ENCODE measurements around the gene CLTA. TPM values are rescaled to one million over a fixed set of nuclear protein-coding genes. Genes with fewer than 3 reads are reported as not detected.
"Not testable (repeated sequence)": the region's sequence is repeated elsewhere in the genome, so short reads cannot be mapped to it uniquely, and the experiment has no call there.

CLTA gene
- polyA plus RNA-seq, 1 donor = 111 TPM

DNA sequence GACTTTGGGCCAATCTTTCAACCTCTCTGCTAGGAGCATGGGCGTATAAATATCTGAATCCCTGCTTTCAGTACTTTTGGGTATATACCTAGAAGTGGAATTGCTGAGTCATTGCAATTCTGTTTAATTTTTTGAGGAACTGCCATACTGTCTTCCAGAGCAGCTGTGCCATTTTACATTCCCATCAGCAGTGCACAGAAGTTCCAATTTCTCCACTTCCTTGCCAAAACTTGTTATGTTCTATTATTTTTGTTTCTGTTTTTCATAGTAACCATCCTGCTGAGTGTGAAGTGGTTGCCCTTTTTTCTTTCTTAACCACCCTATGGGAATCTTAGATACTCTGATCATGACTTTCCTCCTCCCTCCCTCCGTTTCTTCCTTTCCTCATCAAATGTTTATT, 32.6 kb upstream of the CLTA start:
- no peak for DNase-seq (ENCODE audit: low read depth)

- peak; percentile 94 for DNase-seq (ENCODE audit: low read depth)
Observed at GRCh38 chr9:36158917-36159316, 31.8 kb upstream of the CLTA start.

GRCh38 chr9:36159509-36159908, 31.2 kb upstream of the CLTA start:
- DNase-seq (ENCODE audit: low read depth) = not testable (repeated sequence)

- DNase-seq (ENCODE audit: low read depth) = not testable (repeated sequence)
Observed at GRCh38 chr9:36160126-36160525, 30.6 kb upstream of the CLTA start.

DNA sequence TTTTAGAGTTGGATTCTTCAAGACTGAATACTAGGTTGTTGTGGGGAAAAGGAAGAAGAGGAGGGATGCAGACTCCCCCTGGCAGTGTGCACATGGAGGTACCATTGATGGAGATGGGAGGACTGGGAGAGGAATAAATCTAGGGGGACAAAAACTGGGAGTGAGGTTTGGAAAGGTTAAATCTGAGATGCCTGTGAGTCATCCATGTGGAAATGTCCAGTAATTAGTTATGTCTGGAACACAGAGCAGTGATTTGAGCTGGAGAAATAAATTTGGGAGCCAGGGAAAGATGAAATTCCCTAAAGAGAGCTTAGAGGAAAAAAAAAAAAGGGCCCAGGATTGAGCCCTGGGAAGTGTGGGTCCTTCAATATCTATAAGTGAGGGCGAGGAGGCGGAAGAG, 29.5 kb upstream of the CLTA start:
- DNase-seq (ENCODE audit: low read depth) = no peak

DNA sequence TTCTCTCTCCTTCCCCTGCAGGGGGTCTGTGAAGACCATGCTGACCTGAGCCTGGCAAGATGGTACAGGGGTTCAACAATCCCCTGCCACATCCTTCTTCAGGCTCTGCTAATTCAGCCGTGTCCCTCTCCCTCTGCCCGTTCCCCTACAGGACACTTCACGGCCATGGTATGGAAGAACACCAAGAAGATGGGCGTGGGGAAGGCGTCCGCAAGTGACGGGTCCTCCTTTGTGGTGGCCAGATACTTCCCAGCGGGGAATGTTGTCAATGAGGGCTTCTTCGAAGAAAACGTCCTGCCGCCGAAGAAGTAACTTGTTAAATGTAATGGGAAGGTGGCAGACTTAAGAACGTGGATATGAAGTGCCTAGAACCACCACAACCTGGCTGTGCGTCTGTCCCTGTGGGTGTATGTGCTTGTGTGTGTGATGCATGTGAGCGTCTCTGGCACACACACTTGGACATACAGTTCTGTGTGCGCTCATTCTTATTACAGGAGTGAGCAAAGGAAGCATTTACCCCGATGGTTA, 28.4 kb upstream of the CLTA start:
- DNase-seq (ENCODE audit: low read depth) = no peak

DNA sequence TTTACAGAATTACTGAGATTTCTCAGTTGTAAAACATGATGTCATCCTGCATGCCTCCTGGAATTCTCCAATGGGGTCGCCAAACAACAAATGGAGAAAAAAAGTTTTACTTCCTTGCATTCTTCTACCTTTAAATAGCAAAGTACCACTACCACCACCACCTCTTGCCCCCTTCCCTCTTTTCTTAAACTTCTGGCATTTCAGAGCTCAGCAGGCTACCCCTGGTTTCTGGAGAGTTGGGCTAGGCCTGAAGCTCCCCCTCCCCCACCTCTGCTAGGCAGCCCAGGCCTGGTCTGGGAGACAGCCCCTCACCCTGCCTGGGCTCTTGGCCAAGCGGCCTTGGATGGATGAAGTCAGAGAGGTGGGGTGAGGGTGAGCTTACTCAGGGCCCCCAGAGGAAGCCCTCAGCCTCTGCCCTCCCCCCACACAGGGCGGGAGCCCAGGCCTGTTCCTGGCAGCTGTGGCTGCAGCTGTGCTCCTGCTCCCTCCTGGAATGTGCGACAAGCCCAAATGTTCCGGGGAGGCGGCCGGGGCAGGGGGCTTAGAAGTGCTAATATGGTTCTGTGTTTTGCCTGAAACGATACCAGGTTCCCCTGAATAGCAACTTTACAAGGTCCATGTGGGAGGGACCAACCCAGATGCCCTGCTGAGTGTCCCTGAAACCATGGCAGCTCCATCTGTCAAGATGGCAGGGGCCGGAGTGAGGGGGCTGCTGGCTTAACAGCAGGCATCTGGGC, 27.5 kb upstream of the CLTA start:
- DNase-seq (ENCODE audit: low read depth) = peak; percentile 75

GRCh38 chr9:36163786-36164170, 26.9 kb upstream of the CLTA start:
- DNase-seq (ENCODE audit: low read depth) = no peak

GRCh38 chr9:36164372-36164771, 26.3 kb upstream of the CLTA start:
- DNase-seq (ENCODE audit: low read depth) = no peak

DNA sequence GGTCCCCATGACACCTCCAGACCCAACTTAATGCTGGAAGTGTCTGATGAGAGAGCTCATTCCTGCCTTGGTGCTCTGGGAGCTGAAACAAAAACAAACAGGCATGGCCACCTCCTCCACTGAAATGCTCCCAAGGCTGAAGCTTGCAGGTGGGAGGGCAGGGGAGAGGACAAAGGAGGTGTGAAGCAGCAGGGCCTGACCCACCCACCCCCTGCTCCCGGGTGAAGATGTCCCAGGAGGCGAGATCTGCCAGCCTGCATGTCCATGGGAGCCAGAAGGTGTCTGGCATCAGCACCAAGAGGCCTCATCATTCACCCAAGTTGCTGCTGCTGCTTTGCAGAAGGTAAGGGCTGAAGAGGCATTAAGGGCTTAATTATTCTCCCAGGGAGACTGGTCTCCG, 25.7 kb upstream of the CLTA start:
- no peak for DNase-seq (ENCODE audit: low read depth)

GRCh38 chr9:36165826-36166167, 24.9 kb upstream of the CLTA start:
- DNase-seq (ENCODE audit: low read depth) = no peak

DNA sequence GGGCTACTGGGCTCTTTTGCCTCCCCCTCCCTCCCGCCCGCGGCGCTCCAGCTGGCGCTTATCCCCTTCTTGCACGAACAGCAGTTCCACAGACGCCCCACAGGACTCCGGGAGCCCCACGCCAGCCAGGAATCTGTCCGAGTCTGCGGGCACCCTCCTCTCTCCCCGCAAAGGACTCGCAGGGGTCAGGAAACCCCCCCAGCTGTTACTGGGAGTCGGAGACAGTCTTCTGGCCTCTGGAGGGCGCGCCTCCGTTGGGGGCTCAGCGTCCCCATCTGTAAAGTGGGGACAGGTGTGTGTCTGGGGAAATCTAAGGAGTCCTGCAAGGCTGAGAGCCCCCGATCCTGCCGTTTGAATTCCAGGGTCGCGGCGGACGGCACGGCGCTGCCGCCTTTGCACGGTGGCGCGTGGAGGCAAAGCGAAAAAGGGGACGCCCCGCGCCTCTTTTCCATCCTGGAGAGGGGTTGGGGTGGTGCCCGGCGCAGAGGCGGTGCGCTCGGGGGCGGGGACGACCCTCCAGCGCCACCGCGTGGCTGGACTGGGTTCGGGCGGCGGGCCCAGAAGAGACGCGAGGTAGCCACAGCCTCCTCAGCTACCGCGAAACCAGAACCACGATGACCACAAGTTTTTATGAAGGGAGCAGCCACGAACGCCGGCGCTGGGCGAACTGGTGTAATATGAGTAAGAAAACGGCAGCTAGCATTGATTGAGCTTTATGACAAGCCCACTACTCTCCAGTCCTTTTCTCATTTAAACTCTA, 24.4 kb upstream of the CLTA start:
- no peak for DNase-seq (ENCODE audit: low read depth)

DNA sequence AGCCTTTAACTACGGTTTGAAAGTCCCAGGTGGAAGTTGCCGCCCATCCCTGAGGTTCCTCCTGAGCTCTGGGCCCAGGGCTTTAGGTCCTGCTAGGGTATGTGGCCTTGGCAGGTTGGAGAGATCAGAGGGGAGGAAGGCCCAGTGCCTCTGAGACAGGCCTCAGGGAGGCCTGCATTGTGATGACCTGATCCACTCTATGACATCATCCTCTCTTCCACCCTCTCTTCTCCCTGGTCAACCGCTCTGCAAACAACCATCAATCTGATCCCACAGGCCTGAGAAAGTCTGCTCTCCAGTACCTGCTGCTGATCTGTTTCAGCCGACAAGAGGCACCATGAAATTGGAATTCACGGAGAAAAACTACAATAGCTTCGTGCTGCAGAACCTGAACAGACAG, 21.6 kb upstream of the CLTA start, which contains the start of gene CCIN:
CCIN (plus strand) TSS at position 223 of the 400 bp plus-strand sequence; CDS start at position 338, 115 bp downstream.
- no peak for DNase-seq (ENCODE audit: low read depth)

GRCh38 chr9:36169708-36170107, 21.0 kb upstream of the CLTA start:
- no peak for DNase-seq (ENCODE audit: low read depth)

DNA sequence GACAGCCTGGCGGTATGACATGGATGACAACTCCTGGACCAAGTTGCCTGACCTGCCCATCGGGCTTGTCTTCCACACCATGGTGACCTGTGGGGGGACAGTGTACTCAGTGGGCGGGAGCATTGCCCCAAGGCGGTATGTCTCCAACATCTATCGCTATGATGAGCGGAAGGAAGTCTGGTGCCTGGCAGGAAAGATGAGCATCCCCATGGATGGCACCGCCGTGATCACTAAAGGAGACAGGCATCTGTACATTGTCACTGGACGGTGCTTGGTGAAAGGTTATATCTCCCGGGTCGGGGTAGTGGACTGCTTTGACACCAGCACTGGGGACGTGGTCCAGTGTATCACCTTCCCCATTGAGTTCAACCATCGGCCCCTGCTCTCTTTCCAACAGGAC, 20.2 kb upstream of the CLTA start:
- no peak for DNase-seq (ENCODE audit: low read depth)

GRCh38 chr9:36173861-36174260, 16.9 kb upstream of the CLTA start:
- DNase-seq (ENCODE audit: low read depth) = no peak

DNA sequence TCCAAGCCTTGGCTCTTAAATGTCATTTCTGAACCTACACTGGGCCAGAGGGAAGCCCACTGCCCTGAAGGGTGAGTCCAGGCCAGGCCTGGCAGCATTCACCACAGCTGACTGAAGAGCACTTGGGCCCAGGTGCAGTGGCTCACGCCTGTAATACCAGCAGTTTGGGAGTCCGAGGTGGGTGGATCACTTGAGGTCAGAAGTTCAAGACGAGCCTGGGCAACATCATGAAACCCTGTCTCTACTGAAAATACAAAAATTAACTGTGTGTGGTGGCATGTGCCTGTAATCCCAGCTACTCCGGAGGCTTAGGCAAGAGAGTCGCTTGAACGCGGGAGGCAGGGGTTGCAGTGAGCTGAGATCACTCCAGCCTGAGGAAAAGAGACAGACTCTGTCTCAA, 16.4 kb upstream of the CLTA start:
- DNase-seq (ENCODE audit: low read depth) = no peak

GRCh38 chr9:36174731-36175130, 16.0 kb upstream of the CLTA start:
- no peak for DNase-seq (ENCODE audit: low read depth)

DNA sequence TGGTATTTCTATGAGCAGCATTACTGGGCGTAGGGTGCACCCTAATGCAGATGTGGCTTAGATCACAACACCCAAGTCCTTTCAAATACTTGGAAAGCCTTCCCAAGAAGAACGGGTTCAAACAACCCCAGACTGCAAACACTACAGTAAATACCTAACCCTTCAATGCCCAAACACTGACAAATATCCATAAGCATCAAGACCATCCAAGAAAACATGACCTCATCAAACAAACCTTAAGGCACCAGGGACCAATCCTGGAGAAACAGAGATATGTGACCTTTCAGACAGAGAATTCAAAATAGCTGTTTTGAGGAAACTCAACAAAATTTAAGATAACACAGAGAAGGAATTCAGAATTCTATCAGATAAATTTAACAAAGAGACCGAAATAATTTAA, 15.5 kb upstream of the CLTA start:
- DNase-seq (ENCODE audit: low read depth) = not testable (repeated sequence)

DNA sequence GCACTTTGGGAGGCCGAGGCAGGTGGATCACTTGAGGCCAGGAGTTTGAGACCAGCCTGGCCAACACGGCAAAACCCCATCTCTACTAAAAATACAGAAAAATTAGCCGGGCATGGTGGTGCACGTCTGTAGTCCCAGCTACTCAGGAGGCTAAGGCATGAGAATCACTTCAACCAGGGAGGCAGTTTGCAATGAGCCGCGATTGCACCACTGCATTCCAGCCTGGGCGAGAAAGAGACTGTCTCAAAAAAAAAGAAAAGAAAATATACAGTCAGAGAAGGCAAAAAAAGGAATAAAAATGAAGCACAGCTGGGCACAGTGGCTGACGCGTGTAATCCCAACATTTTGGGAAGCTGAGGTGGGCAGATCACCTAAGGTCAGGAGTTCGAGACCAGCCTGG, 14.2 kb upstream of the CLTA start:
- not testable (repeated sequence) for DNase-seq (ENCODE audit: low read depth)

GRCh38 chr9:36177571-36177970, 13.2 kb upstream of the CLTA start:
- no peak for DNase-seq (ENCODE audit: low read depth)

DNA sequence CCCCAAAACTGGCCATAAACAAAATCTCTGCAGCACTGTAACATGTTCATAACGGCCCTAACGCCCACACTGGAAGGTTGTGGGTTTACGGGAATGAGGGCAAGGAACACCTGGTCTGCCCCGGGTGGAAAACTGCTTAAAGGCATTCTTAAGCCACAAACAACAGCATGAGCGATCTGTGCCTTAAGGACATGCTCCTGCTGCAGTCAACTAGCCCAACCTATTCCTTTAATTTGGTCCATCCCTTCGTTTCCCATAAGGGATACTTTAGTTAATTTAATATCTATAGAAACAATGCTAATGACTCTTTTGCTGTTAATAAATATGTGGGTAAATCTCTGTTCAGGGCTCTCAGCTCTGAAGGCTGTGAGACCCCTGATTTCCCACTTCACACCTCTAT, 10.5 kb upstream of the CLTA start:
- not testable (repeated sequence) for DNase-seq (ENCODE audit: low read depth)

- DNase-seq (ENCODE audit: low read depth) = no peak
Observed at GRCh38 chr9:36187414-36187813, 3.3 kb upstream of the CLTA start.

Measured in forelimb muscle (tissue), 1 donor.